GM12878 (cell line): Measurements from ENCODE around the gene KIRREL3. TPM values are rescaled to one million over a fixed set of nuclear protein-coding genes. Genes with fewer than 3 reads are reported as not detected.
A peak's percentile ranks its signal among the peaks of the same experiment; 100 is the strongest.

Source experiments
- ATAC-seq: fragments of 200-7000 bp; cut with Tn5 transposase; 3 replicates; pipeline ENCODE4 v1.9.1; 2020; ENCODE audit warnings: mild to moderate bottlenecking, moderate library complexity
- BruUV-seq: library from RNA; stranded (reverse); fragments of 400-500 nt; replicated peaks from 2 replicates; lab custom pipeline; 2021; lab: Mats Ljungman, UMichigan
- CTCF ChIA-PET: fragments of 300-600 bp; sonication (Branson Sonifier 250); formaldehyde crosslinking; extraction: SDS; loops from one replicate; lab custom pipeline; 2021; ENCODE audit warnings: inconsistent platforms; lab: Yijun Ruan, JAX
- POLR2A ChIA-PET: fragments of 350-600 bp; formaldehyde crosslinking; extraction: SDS; loops from one replicate; lab custom pipeline; 2021; ENCODE audit warnings: inconsistent platforms; lab: Charles Lee
- RAD21 ChIA-PET: fragments of 300-600 bp; sonication (Branson Sonifier 250); formaldehyde crosslinking; loops from one replicate; lab custom pipeline; 2023; ENCODE audit warnings: antibody characterized with exemption; ENCODE audit not compliant: unreplicated experiment; lab: Charles Lee
- SMC1A ChIA-PET: fragments of 300-600 bp; sonication (Branson Sonifier 250); formaldehyde crosslinking; loops from one replicate; lab custom pipeline; 2023; ENCODE audit not compliant: unreplicated experiment, uncharacterized antibody; lab: Charles Lee
- DNase-seq: peaks from one replicate; pipeline ENCODE4 v3.0.0-alpha.2; 2011; ENCODE audit warnings: low read depth, low spot score
- FAIRE-seq: peaks from 3 replicates; lab custom pipeline; 2011; peaks lifted over from hg19 to GRCh38; lab: Jason Lieb, UNC
- H2AFZ ChIP-seq: 2 replicates; pipeline ENCODE4 v1.6.0; 2011; ENCODE audit warnings: low read depth, low read length, control low read depth; ENCODE audit not compliant: control insufficient read depth
- H3K27ac ChIP-seq: 2 replicates; pipeline ENCODE4 v1.5.1; 2011; ENCODE audit warnings: control low read depth; ENCODE audit not compliant: control insufficient read depth, insufficient read depth
- H3K27me3 ChIP-seq, 2 experiments: replicated peaks in 1 of 2; 2 replicates each; pipeline versions ENCODE4 v1.6.0 to v1.6.1; 2011; ENCODE audit warnings: low read length in 1 of 2; ENCODE audit not compliant: control insufficient read depth in 2 of 2, insufficient read depth in 2 of 2
- H3K36me3 ChIP-seq, 2 experiments: 2 replicates each; pipeline ENCODE4 v1.5.1; 2011; ENCODE audit warnings: low read length in 1 of 2; ENCODE audit not compliant: control insufficient read depth in 2 of 2, insufficient read depth in 2 of 2
- H3K4me1 ChIP-seq: 2 replicates; pipeline ENCODE4 v1.6.1; 2011; ENCODE audit warnings: mild to moderate bottlenecking, low read length, moderate library complexity, mixed read lengths; ENCODE audit not compliant: control insufficient read depth, insufficient read depth
- H3K4me2 ChIP-seq: 2 replicates; pipeline ENCODE4 v1.6.0; 2011; ENCODE audit warnings: control low read depth; ENCODE audit not compliant: control insufficient read depth, insufficient read depth
- H3K4me3 ChIP-seq: fragments of 200-600 bp; sonication (generic); 2 replicates; pipeline ENCODE4 v1.5.1; 2016
- H3K79me2 ChIP-seq: 2 replicates; pipeline ENCODE4 v1.6.0; 2011; ENCODE audit warnings: low read length; ENCODE audit not compliant: control insufficient read depth, insufficient read depth
- H3K9ac ChIP-seq: 2 replicates; pipeline ENCODE4 v1.8.0; 2011; ENCODE audit warnings: low read length, control low read depth, mixed read lengths; ENCODE audit not compliant: control insufficient read depth, insufficient read depth
- H3K9me3 ChIP-seq: replicated peaks from 3 replicates; pipeline ENCODE4 v1.5.1; 2011; ENCODE audit warnings: mild to moderate bottlenecking, low read length; ENCODE audit not compliant: control insufficient read depth, insufficient read depth
- H4K20me1 ChIP-seq: 2 replicates; pipeline ENCODE4 v1.6.0; 2011; ENCODE audit not compliant: control insufficient read depth, insufficient read depth
- ATF2 ChIP-seq: IDR thresholded peaks from 2 replicates; pipeline ENCODE4 v1.6.1; 2012; ENCODE audit warnings: low read length, inconsistent platforms
- CBX3 ChIP-seq: fragments of 200-600 bp; sonication (generic); IDR thresholded peaks from 2 replicates; pipeline ENCODE4 v1.6.1; 2016; ENCODE audit warnings: low read depth, borderline replicate concordance
- IKZF2 ChIP-seq, 2 experiments: fragments of 450-650 bp; IDR thresholded peaks; 2 replicates each; pipeline ENCODE4 v1.6.1; 2017; ENCODE audit warnings: mild to moderate bottlenecking in 2 of 2, moderate library complexity in 2 of 2
- MXI1 ChIP-seq: fragments of 150-350 bp; IDR thresholded peaks from 2 replicates; pipeline ENCODE4 v1.6.1; 2011; ENCODE audit warnings: low read depth, mild to moderate bottlenecking, inconsistent platforms, low read length, improper control_type of control experiment
- SREBF2 ChIP-seq: IDR thresholded peaks from 2 replicates; pipeline ENCODE4 v1.6.1; 2012; ENCODE audit warnings: mild to moderate bottlenecking, low read length
- YBX1 ChIP-seq: fragments of 450-650 bp; IDR thresholded peaks from 2 replicates; pipeline ENCODE4 v1.6.1; 2016; ENCODE audit warnings: antibody characterized with exemption
- ZBTB33 ChIP-seq: fragments of 450-650 bp; IDR thresholded peaks from 2 replicates; pipeline ENCODE4 v1.6.1; 2017; ENCODE audit warnings: mild to moderate bottlenecking
- WGBS: methylation state at CpG from one replicate; pipeline ENCODE4 v1.1.6; 2016; ENCODE audit warnings: low lambda C conversion rate; ENCODE audit not compliant: insufficient replicate concordance, insufficient coverage; ENCODE audit errors: missing lambda C conversion rate; 5-methylcytosine and 5-hydroxymethylcytosine counted together
- in situ Hi-C: fragments of 300-500 bp; cut with MboI; formaldehyde crosslinking; loops from 9 replicates; pipeline ENCODE4 v1.14.3; 2018; ENCODE audit warnings: mixed read lengths
- intact Hi-C: fragments of 100-400 bp; cut with micrococcal nuclease; formaldehyde crosslinking; loops from one replicate; pipeline ENCODE4 v1.14.2; 2022; ENCODE audit not compliant: unreplicated experiment
- polyA plus RNA-seq, 11 experiments: library from polyadenylated mRNA; depleted of rRNA in 4 of 11; unstranded in 6 of 11; stranded (reverse) in 5 of 11; fragments of >200 nt; fragmentation: Nextera tagmentation in 4 of 11; fragmentation: Illumina TruSeq in 1 of 11; extraction: Ambion mirVana in 4 of 11; extraction: Trizol in 1 of 11; gene quantifications; 1 replicate in 1 of 11; 2 replicates in 10 of 11; pipeline versions ENCODE4 v1.2.1 to v1.2.3, GENCODE V29; 2011 to 2016; ENCODE audit warnings: inconsistent platforms in 2 of 11, missing spikeins in 2 of 11, low read depth in 1 of 11
- total RNA-seq, 4 experiments: library from RNA; depleted of rRNA in 3 of 4; stranded (reverse); fragments of >200 nt in 3 of 4; fragmentation: Illumina TruSeq in 1 of 4; extraction: Trizol in 1 of 4; gene quantifications; 2 replicates each; pipeline versions ENCODE4 v1.2.1 to v1.2.3, GENCODE V29; 2013 to 2021

KIRREL3 gene
- total and polyA plus RNA-seq, 10 of the 15 experiments (the other 5 are each of a cell fraction or from before 2014, with no cell fraction given) = under 0.01 TPM; not detected in 9

- 39% methylated on average over 19 of the region's 19 CpGs for WGBS
- no peak overlapping the region for H3K27ac ChIP-seq
- H3K4me3 ChIP-seq = no peak overlapping the region
- TF ChIP-seq CBX3 (no peak), IKZF2 (IDR thresholded peaks at IDR 0.05) (no peak), ATF2 (no peak), MXI1 (no peak), YBX1 (no peak), ZBTB33 (no peak), SREBF2 (no peak)
- FAIRE-seq (no peak), ATAC-seq (peak; percentile 87), DNase-seq (no peak)
- no peaks in the 10 kb centered on the region for H3K36me3 ChIP-seq
- no peaks in the 10 kb centered on the region for H3K79me2 ChIP-seq
- no peaks in the 10 kb centered on the region for H4K20me1 ChIP-seq
- H3K4me2 ChIP-seq = no peak overlapping the region
- no peaks in the 10 kb centered on the region for H3K9me3 ChIP-seq
- ChIA-PET POLR2A (no interaction called here), SMC1A (no interaction called here), RAD21 (no interaction called here), CTCF (no interaction called here)
- in situ Hi-C loops = no loop called here
- H2AFZ ChIP-seq = no peak overlapping the region
- no peak overlapping the region for H3K9ac ChIP-seq
- peaks cover 0 to 1% of the 10 kb centered on the region in 2 experiments for H3K27me3 ChIP-seq
- no peaks in the 10 kb centered on the region for H3K4me1 ChIP-seq
- intact Hi-C loops = no loop called here
- BruUV-seq = no TSS peak
Observed at GRCh38 chr11:126683766-126684728, 316.5 kb downstream of the KIRREL3 start.
